Embryonic facial prominence (tissue), 1 donor: ENCODE data around the gene COL5A1.
A peak's percentile ranks its signal among the peaks of the same experiment; 100 is the strongest.
"Not testable (repeated sequence)": the region's sequence is repeated elsewhere in the genome, so short reads cannot be mapped to it uniquely, and the experiment has no call there.

Experiments used
- DNase-seq: peaks from one replicate; pipeline ENCODE4 v3.0.0-alpha.2; 2016; ENCODE audit errors: extremely low spot score

Gene COL5A1

DNA sequence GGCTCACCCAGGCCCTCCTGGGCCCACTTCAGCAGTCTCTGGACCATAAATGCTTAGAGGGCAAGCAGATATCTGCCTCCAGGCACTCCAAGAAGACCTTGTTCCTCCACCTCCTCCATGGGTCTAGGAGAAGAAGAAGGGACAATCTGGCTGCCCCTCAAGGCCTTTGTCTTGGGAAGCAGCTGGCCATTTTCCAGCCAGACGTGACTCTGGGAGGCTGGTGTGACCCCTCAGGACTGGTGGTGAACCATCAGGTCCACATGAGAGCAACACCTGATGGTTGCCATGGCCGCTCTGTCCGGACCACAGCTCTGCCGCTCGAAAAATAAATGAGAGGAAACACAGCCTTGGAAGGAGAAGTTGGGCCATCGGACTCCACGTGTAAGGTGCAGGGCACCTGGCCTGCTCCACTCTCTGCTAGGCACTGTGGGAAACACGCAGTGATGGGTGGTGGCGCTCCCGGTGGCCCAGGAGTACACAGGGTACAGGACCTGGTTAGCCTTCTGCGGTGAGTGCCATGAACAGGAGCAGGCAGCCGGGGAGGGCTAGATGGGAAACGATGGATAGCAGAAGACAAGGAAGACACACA, 3.0 kb upstream of the COL5A1 start:
- DNase-seq = no peak

GRCh38 chr9:134639994-134640393, 1.6 kb upstream of the COL5A1 start:
- DNase-seq = no peak

- DNase-seq = no peak
Measured at GRCh38 chr9:134640506-134641172, 964 bp upstream of the COL5A1 start.

DNA sequence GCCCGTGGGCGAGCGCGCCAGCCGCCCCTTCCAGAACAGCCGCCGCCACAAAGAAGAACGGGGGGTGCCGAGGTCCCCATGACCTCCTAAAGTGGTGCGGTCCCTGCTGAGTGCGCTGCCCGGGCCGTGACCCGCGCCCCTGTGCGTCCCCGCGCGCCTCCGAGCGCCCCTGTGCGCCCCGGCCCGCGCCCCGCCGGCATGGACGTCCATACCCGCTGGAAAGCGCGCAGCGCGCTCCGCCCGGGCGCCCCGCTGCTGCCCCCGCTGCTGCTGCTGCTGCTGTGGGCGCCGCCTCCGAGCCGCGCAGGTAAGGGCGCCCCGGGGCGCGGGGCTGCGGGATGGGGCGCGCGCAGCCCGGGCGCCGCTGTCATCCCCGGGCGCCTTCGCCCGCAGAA, 384 bp downstream of the COL5A1 start:
- DNase-seq = no peak

DNA sequence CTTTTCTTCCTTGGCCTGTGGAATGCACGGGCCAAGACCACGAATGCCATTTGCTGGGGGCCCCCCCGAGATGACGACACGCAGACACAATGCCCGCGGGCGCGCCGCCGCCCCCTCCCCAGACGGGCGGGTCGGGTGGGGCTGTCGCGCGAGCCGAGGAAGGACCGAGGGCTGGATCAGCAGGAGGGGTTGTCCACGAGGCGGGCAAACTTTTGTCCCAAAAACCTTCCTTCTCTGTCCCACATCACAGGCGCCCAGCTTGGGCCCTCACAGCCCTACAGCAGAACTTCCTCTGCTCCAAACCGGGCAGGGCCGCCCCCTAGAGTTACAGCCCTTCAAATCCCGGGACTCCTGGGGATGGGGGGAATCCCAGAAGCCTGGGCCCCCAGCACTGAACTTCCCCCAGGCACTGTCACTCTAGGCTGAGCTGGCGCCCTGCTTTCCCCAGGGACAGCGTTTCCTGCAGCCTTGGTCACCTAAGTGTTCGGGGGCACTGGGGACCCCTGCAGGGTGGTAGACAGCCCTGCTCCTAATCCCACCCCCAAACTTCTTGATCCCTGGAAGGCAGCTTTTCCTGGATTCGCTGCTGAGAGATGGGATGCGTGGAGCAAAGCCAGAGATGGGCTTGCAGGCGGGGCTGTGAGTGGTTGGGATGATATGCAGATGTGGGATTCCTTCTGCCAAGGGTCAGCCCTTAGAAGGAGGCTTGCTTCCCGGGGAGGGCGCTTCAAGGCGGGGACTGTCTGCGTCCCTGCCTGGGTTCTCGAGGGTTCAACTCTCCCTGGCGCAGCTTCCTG, 980 bp downstream of the COL5A1 start:
- no peak for DNase-seq

DNA sequence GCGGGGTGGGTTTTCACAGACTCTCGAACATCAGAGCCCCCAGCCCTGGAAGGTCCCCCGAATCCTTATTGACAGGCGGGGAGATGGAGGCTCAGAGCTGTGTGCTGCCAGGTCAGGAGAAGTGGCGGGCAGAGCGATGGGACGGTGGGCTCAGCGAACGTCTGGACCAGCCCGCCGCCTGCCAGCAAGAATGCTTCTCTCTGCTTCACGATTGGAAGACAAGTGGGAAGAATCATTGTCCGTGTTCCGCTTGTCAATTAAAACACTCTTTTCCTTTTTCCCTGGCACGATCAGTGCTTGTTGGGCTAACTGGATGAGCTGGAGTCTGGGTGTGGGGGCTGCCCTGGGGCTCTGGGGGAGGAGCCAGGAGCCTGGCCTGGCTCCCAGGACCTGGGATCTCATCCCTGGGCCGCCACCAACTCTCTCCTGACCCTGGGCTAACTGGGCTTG, 1.6 kb downstream of the COL5A1 start:
- no peak for DNase-seq

DNA sequence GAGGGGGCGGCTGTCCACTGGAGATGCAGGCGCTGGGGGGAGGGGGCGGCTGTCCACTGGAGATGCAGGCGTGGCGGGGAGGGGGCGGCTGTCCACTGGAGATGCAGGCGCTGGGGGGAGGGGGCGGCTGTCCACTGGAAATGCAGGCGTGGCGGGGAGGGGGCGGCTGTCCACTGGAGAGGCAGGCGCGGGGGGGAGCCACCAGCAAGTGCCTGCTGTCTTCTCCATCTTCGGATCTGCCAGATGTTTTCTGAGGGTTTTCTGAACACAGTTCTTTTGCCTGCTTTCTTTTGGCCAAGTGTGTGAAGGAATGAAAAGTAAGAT, 2.8 kb downstream of the COL5A1 start:
- not testable (repeated sequence) for DNase-seq

DNA sequence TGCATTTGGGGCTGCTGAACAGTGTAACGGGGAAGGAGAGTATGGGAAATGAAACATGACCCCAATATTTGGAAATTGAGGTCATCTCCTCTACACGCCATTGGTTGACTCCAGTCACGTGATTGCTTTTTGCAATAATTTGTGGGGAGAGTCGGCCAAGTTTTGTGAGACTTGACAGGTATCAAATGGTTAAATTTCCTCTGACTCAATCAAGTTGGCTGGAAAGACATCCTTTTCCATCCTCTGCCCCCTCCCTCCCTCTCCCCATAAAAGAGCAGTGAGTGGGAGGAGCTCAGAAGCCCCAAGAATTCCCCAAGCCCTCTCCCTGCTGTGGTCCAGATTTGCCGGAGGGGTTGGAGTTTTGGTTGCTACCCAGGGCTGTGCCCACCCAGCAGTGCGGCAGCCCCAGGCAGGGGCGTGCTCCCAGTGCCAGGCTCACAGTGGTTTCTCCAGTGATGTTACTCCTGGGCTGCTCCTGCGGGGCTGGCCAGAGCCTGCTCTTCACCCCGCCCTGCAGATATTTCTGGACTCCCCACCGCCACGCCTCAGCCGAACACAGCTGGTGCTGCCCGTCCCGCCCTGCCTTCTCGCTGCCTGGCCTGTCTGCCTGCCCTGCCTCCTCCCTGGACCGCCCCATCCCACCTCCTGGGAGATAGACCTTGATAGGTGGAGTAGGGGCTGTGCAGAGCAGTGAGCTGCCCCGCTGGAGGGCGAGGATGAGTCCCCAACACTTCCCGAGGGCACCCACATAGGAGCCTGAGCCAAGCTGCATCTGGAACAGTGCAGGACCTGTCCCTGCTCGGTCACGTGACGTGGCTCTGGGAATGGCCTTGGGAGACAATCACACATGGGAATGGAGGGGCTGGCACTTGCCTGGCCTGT, 3.4 kb downstream of the COL5A1 start:
- peak; percentile 95 for DNase-seq

DNA sequence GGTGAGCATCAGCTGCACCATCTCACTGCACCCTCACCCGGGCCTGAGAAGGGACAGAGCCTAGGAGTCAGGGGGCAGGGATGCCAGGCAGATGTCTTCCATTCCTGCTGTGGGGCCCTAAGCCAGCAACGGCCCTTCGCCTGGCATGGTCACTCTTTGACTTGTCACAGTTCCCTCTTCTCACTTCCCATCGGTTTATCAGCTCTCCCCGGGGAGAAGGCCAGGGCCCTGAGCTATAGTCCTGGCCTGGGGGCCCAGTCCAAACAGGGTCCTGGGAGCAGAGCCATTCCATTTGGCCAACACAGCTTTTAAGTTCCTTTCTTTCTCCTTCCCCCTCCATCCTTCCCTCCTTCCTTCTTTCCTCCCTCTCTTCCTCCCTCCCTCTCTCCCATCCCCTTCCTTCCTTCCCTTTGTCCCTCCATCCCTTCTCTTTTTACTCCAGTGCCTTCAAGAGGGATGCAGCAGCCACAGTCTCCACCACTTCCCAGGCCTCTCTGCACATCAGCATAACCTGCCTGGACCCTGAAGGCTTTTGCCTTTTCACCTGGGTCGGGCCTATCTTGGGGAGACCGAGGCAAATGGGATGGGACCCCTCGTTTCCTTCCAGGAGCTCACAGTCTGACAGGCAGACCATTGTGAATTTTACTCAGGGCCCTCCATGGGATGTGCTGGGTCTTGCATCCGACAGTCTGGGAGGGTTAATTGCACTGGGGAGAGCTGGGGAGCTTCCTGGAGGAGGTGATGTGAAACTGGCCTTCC, 4.2 kb downstream of the COL5A1 start:
- no peak for DNase-seq

GRCh38 chr9:134647359-134648080, 5.9 kb downstream of the COL5A1 start:
- DNase-seq = no peak

- DNase-seq = no peak
Measured at GRCh38 chr9:134648701-134649530, 7.3 kb downstream of the COL5A1 start.

- no peak for DNase-seq
Measured at GRCh38 chr9:134650431-134651190, 9.0 kb downstream of the COL5A1 start.

DNA sequence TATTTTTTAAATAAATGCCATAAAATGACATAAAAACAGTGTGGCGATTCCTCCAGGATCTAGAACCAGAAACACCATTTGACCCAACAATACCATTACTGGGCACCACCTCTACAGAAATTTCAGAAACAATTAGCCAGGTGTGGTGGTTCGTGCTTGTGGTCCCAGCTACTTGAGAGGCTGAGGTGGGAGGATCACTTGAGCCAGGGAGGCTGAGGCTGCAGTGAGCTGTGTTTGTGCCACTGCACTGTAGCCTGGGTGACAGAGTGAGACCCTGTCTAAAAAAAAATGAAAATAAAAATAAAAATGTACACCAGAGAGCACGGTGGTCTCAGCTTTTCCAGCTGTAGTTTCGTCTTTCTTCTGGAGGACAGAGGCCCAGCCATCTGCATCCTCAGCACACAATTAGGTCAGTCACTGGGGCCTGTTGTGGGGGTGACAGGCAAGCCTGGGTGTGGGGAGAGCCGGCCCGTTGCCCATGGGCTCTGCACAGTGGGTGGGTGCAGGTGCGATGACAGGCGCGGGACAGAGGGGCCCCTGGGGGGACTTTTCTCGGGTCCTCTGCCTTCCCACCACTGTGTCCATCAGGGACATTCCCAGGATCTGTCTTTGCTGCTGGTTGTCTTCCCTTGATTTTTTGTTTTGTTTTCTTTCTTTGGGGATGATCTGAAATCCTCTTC, 9.8 kb downstream of the COL5A1 start:
- DNase-seq = no peak

GRCh38 chr9:134652291-134653225, 11.0 kb downstream of the COL5A1 start:
- DNase-seq = no peak

DNA sequence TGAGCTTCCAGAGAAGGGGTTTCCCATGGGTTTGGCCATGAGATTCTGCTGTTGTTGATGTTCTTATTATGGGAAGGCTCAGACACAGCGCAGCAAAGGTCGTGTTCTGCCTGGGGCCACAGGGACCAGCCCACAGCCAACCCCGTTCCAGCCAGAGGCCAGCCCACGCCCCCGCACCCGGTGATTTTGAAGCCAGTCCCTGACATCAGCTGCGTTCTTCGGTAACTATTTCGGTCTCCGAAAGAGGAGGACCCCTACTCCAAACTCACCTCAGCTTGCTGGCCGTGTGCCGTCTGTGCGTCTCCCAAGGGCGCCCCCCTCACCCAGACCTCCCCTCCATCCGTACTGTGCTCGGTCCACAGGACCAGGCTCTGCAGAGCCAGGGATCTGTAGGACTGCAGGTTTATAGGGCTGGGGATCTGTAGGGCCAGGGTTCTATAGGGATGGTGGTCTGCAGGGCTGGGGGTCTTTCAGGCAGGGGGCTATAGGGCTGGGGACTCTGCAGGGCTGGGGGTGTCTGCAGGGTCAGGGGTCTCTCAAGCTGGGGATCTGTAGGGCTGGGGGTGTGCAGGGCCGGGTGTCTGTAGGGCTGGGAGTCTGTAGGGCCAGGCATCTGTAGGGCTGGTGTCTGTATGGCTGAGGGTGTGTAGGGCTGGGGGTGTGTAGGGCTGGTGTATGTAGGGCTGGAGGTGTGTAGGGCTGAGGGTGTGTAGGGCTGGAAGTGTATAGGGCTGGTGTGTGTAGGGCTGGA, 11.8 kb downstream of the COL5A1 start:
- no peak for DNase-seq

DNA sequence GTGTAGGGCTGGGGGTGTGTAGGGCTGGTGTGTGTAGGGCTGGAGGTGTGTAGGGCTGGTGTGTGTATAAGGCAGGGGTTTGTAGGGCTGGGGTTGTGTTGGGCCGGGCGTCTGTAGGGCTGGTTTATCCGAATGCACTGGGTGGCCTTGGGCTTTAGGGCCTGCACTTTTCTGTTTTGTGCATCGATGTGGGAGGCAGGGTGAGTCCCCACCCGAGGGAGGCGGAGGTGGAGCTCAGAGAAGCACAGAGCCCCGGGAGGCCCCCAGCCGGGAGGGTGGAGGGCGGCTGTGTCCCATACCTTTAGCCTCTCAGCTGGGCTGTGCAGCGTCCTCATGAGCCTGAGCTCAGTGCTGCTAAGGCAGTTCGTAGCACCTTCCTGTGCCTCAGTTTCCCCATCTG, 13.5 kb downstream of the COL5A1 start:
- no peak for DNase-seq
